Measurements from ENCODE around the gene MAPKAPK2.

GRCh38 chr1:206751891-206752290, 67.2 kb downstream of the MAPKAPK2 start:
- TF ChIP-seq CTCF (conservative IDR thresholded peaks at IDR 0.05; ENCODE audit: low read depth, low read length) = no peak
- no peak for TF ChIP-seq EZH2phosphoT487 (IDR thresholded peaks at IDR 0.05; ENCODE audit: borderline replicate concordance, low read length)
